Subcutaneous adipose tissue (tissue), 4 donors: ENCODE data around the gene TECPR1. TPM values are rescaled to one million over a fixed set of nuclear protein-coding genes. Genes with fewer than 3 reads are reported as not detected.

Source experiments
- total RNA-seq, 4 donors: library from RNA; depleted of rRNA; stranded (reverse); fragments of >200 nt; gene quantifications; one replicate each; pipeline ENCODE4 v1.1.0, GENCODE V29; 2016
- TF ChIP-seq, protein P1 (sequence below): fragments of 450-650 bp; IDR thresholded peaks from one replicate; pipeline ENCODE4 v1.5.1; 2016; ENCODE audit warnings: low read depth, mild to moderate bottlenecking, control low read depth, antibody characterized with exemption, moderate library complexity

The TECPR1 gene
- total RNA-seq, 4 donors from 2014 or later, result 9.7 to 36.2 (median 11.9) TPM

DNA sequence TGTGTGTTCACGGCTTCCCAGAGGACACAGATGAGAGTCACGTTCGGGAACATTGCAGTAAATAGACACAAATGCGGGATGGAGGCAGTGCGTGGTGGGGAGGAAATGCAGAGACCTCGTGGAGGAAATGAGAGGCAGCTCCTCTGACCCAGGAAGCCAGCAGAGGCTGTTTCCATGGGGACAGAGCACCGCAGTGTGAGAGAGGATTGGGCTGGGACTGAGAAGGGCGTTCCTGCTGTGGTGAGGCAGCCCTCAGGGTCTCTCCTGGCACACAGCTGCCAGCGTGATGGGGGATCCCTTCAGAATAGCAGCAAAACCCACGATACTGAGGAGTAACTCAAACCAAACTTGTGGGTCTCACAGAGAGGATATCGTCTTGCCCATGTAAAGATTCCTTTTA lies 62.5 kb downstream of the TECPR1 start:
- TF ChIP-seq, protein P1, sequence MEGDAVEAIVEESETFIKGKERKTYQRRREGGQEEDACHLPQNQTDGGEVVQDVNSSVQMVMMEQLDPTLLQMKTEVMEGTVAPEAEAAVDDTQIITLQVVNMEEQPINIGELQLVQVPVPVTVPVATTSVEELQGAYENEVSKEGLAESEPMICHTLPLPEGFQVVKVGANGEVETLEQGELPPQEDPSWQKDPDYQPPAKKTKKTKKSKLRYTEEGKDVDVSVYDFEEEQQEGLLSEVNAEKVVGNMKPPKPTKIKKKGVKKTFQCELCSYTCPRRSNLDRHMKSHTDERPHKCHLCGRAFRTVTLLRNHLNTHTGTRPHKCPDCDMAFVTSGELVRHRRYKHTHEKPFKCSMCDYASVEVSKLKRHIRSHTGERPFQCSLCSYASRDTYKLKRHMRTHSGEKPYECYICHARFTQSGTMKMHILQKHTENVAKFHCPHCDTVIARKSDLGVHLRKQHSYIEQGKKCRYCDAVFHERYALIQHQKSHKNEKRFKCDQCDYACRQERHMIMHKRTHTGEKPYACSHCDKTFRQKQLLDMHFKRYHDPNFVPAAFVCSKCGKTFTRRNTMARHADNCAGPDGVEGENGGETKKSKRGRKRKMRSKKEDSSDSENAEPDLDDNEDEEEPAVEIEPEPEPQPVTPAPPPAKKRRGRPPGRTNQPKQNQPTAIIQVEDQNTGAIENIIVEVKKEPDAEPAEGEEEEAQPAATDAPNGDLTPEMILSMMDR, result no peak

DNA sequence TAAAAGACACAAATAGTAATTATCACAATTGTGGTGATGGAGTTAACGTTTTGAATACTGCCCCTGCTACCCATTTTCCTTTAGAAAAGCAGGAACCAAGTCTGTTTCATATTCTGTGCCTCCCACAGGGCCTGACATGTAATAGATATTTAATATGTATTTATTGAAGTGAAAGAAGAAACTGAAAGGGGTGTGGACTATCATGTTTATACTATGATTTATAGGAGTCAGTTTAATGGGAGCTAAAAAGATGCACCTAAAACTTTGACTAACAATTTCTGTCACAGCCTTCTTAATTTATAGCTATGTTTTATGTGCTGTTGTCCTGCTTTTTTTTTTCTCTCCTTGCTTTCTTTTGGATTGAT lies 64.9 kb downstream of the TECPR1 start:
- TF ChIP-seq, protein P1, result no peak

DNA sequence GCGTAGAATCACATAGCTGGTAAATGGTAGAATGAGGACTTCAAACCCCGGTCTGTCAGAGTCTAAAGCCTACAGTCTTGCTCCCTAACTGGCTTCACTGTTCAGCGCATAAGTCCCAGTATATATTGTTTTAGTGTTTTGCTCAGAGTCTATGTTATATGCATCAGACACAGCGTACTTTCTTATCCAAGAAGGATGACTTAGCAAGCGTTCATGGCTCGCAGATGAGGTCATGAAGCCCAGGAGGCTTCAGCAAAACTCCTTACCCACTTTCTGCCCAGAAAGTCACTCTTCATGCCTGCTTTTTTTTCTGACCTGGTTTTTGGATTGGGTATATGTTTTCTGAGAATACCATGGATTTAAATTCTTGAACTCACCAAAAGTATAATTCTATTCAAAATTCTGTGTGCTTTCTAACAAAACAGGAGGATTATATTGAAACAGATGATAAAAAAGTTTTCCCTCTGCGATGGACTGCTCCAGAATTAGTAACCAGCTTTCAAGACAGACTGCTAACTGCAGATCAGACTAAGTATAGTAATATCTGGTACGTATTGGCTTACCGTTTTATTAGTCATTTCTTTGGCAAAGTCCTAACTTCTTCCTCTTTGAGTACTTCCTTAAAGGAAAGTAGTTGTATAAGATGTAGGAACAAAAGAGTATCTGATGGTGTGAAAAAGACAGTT lies 65.4 kb downstream of the TECPR1 start:
- TF ChIP-seq, protein P1, result no peak

DNA sequence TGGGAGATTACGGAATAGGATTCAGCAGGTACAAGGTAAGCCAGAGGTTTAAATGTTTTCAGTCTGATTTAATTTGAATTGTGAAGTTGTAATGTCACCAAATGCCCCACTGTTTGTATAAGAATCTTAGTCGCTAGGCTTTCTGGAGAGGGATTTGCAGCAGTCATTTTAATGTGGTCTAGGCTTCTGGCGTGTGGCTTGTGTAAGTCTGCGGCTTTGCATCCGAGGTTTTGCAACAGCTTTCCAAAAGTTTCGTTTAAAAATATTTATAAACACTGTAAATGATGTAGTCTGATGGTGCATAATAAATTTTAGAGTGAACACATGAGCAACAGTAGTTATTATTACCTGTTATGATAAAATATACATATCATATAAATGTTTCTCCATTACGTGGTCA lies 66.9 kb downstream of the TECPR1 start:
- TF ChIP-seq, protein P1, result no peak

DNA sequence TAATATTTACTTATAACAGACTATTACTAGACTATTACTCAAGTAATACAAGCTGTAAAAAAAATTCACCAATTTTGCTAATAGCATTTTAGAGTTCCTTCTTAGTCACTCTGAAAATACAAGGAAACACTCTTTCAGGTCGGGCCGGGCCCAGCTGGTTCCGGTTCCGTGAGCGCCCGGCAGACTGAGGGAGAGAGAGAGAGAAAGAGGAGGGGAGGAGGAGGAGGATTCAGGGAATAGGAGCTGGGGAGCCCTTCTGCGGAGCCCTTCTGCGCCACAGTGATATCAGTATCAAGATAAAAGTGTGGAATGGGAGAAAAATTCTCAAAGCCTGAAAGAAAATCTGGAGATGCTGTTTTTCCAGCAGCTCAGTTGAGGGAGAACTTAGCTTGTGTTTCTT lies 71.3 kb downstream of the TECPR1 start:
- TF ChIP-seq, protein P1, result no peak

DNA sequence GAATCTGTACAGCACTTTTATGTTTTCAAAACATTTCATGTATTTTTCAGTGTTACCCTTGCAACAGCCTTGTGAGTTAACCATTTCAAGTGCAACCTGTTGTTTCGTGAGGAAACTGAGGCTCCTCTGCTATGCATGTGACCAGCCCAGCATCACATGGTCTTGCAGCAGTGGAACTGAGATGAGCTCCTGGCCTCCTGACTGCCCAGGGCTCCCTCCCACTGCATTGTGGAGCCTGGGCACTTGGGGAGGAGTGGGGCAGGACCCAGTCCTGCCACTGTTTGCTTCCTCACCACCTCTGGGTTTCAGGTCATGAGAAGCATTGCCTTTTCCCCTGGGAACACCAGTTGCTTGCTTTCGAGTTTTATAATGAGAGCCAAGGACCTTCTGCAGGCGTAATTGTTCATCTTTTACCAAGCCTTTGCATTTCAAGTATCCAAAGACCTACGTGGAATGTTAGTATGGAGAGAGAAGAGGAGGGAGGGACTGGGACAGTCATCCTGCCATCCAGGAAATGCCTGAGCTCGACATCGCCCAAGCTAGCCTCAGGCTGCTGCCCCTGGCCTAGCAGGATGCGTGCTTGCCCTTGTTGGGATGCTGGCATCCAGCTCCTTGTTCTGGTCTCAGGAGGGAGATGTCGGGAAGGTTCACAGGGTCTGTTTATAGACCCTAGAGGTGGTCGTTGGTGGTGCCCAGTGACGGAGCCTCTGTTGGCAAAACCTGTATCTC lies 73.1 kb downstream of the TECPR1 start:
- TF ChIP-seq, protein P1, result no peak

DNA sequence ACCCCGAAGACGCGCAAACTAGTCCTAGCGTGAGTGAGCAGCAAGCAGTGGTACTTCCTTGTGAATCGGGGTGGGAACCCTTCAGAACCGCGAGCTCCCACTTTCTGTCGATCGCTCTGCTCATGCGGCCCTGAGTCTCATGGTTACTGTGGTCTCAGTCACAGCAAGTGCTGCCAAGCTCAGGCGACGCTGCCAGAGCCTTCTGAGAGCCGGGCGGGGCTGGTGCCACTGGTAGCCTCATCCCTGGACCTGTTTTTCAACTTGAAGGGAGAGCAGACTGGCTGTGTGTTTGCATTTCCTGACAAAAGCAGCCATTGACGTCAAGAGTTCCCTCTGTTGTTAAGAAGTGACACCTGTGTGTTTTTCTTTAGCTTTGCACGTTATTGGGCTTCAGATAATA lies 73.7 kb downstream of the TECPR1 start:
- TF ChIP-seq, protein P1, result no peak
